Neural cell (in vitro differentiated cells): Measurements from ENCODE around the gene RBBP8NL. TPM values are rescaled to one million over a fixed set of nuclear protein-coding genes. Genes with fewer than 3 reads are reported as not detected.

ENCODE experiments used
- H2AFZ ChIP-seq: fragments of 200-600, 300-800 bp; sonication (generic), shearing (Covaris generic); 2 replicates; pipeline ENCODE4 v1.6.0; 2014; ENCODE audit warnings: low read depth, mild to moderate bottlenecking, antibody characterized with exemption, low read length, moderate library complexity
- H3F3A ChIP-seq: fragments of 200-600 bp; shearing (Covaris generic); 2 replicates; pipeline ENCODE4 v1.6.1; 2016; ENCODE audit warnings: mild to moderate bottlenecking, moderate library complexity, mixed read lengths, antibody characterized with exemption, low read length; ENCODE audit not compliant: insufficient read depth, poor library complexity, severe bottlenecking
- H3K27ac ChIP-seq: fragments of 200-600, 300-800 bp; sonication (generic), shearing (Covaris generic); 2 replicates; pipeline ENCODE4 v1.5.1; 2014; ENCODE audit warnings: mild to moderate bottlenecking, low read length, moderate library complexity
- H3K27me3 ChIP-seq: fragments of 300-800, 200-600 bp; sonication (generic), shearing (Covaris generic); 2 replicates; pipeline ENCODE4 v1.6.0; 2014; ENCODE audit warnings: mild to moderate bottlenecking, low read depth, low read length, moderate library complexity; ENCODE audit not compliant: insufficient read depth
- H3K36me3 ChIP-seq: fragments of 300-800, 200-600 bp; sonication (generic), shearing (Covaris generic); 2 replicates; pipeline ENCODE4 v1.5.1; 2014; ENCODE audit warnings: mild to moderate bottlenecking, antibody characterized with exemption, low read length, moderate library complexity; ENCODE audit not compliant: insufficient read depth
- H3K4me2 ChIP-seq: fragments of 300-800, 200-600 bp; sonication (generic), shearing (Covaris generic); 2 replicates; pipeline ENCODE4 v1.6.0; 2014; ENCODE audit warnings: mild to moderate bottlenecking, low read length
- H3K4me3 ChIP-seq: fragments of 300-800, 200-600 bp; sonication (generic), shearing (Covaris generic); 2 replicates; pipeline ENCODE4 v1.5.1; 2014; ENCODE audit warnings: mild to moderate bottlenecking, low read length, moderate library complexity
- H3K79me2 ChIP-seq: fragments of 200-600 bp; shearing (Covaris generic); replicated peaks from 2 replicates; pipeline ENCODE4 v1.6.0; 2014; ENCODE audit warnings: mild to moderate bottlenecking, low read length, moderate library complexity; ENCODE audit not compliant: insufficient read depth
- H3K9ac ChIP-seq: fragments of 300-800, 200-600 bp; sonication (generic), shearing (Covaris generic); 2 replicates; pipeline ENCODE4 v1.6.1; 2016; ENCODE audit warnings: mild to moderate bottlenecking, low read length, mixed read lengths
- H3K9me2 ChIP-seq: fragments of 200-600 bp; shearing (Covaris generic); 2 replicates; pipeline ENCODE4 v1.6.1; 2016; ENCODE audit warnings: mild to moderate bottlenecking, low read length, mixed read lengths; ENCODE audit not compliant: insufficient read depth
- H3K9me3 ChIP-seq: fragments of 200-600, 300-800 bp; sonication (generic), shearing (Covaris generic); 2 replicates; pipeline ENCODE4 v1.6.1; 2016; ENCODE audit warnings: mild to moderate bottlenecking, mixed run types, low read length, moderate library complexity, mixed read lengths
- H4K20me1 ChIP-seq: fragments of 200-600 bp; shearing (Covaris generic); 2 replicates; pipeline ENCODE4 v1.6.1; 2016; ENCODE audit warnings: mild to moderate bottlenecking, mixed run types; ENCODE audit not compliant: insufficient read depth
- EP300 ChIP-seq: fragments of 450-650 bp; conservative IDR thresholded peaks from 2 replicates; pipeline ENCODE4 v1.6.1; 2014; ENCODE audit warnings: antibody characterized with exemption, mild to moderate bottlenecking, moderate library complexity; ENCODE audit not compliant: poor library complexity, severe bottlenecking
- EZH2 ChIP-seq: fragments of 200-600, 300-800 bp; shearing (Covaris generic), sonication (generic); IDR thresholded peaks from 2 replicates; pipeline ENCODE4 v1.6.1; 2014; ENCODE audit warnings: antibody characterized with exemption, low read length, borderline replicate concordance, mild to moderate bottlenecking; ENCODE audit not compliant: insufficient read depth, poor library complexity, severe bottlenecking
- MXI1 ChIP-seq: fragments of 450-650 bp; conservative IDR thresholded peaks from 2 replicates; pipeline ENCODE4 v1.6.1; 2014; ENCODE audit warnings: antibody characterized with exemption, mild to moderate bottlenecking; ENCODE audit not compliant: poor library complexity, severe bottlenecking
- POLR2AphosphoS5 ChIP-seq: IDR thresholded peaks from 2 replicates; pipeline ENCODE4 v1.6.1; 2012
- RAD21 ChIP-seq: fragments of 450-650 bp; conservative IDR thresholded peaks from 2 replicates; pipeline ENCODE4 v1.6.1; 2014; ENCODE audit warnings: antibody characterized with exemption, mild to moderate bottlenecking, moderate library complexity
- SMC3 ChIP-seq: fragments of 450-650 bp; conservative IDR thresholded peaks from 2 replicates; pipeline ENCODE4 v1.6.1; 2014; ENCODE audit warnings: antibody characterized with exemption, mild to moderate bottlenecking, moderate library complexity; ENCODE audit not compliant: poor library complexity
- TAF1 ChIP-seq: IDR thresholded peaks from 2 replicates; pipeline ENCODE4 v1.6.1; 2012; ENCODE audit warnings: low read depth
- polyA plus RNA-seq: library from polyadenylated mRNA; depleted of rRNA; stranded (reverse); fragments of >200 nt; gene quantifications from 2 replicates; pipeline ENCODE4 v1.2.3, GENCODE V29; 2014
- TF ChIP-seq, protein P1 (sequence below): fragments of 450-650 bp; IDR thresholded peaks from 2 replicates; pipeline ENCODE4 v1.5.1; 2014; ENCODE audit warnings: antibody characterized with exemption, mild to moderate bottlenecking, moderate library complexity; ENCODE audit not compliant: poor library complexity, severe bottlenecking
- TF ChIP-seq, protein P2 (sequence below): IDR thresholded peaks from 2 replicates; pipeline ENCODE4 v1.6.1; 2012; ENCODE audit warnings: borderline replicate concordance

RBBP8NL gene
- polyA plus RNA-seq, 1 donor from 2014 or later, result not detected

DNA sequence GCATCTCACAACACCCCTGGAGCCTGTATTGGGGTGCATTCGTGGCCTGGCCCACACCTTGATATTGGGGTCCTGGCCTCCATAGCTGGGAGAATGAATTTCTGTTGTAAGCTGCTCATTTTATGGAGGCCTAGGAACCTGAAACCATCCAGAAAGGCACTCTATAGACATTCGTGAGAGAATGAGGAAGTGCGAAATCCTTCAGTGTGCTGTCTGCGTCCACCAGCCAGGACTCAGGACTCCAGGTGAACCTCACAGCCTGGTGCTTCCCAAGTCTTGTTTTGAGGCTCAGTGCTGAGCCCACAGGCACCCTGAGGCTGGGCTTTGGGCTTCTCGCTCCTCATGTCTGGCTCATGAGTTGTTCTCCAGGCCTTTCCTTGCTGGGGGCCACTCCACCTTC, 11.9 kb upstream of the RBBP8NL start:
- H4K20me1 ChIP-seq, result no peaks in the 10 kb centered on the region
- H2AFZ ChIP-seq, result no peak overlapping the region
- TF ChIP-seq, protein P1, sequence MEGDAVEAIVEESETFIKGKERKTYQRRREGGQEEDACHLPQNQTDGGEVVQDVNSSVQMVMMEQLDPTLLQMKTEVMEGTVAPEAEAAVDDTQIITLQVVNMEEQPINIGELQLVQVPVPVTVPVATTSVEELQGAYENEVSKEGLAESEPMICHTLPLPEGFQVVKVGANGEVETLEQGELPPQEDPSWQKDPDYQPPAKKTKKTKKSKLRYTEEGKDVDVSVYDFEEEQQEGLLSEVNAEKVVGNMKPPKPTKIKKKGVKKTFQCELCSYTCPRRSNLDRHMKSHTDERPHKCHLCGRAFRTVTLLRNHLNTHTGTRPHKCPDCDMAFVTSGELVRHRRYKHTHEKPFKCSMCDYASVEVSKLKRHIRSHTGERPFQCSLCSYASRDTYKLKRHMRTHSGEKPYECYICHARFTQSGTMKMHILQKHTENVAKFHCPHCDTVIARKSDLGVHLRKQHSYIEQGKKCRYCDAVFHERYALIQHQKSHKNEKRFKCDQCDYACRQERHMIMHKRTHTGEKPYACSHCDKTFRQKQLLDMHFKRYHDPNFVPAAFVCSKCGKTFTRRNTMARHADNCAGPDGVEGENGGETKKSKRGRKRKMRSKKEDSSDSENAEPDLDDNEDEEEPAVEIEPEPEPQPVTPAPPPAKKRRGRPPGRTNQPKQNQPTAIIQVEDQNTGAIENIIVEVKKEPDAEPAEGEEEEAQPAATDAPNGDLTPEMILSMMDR, result no peak
- TF ChIP-seq MXI1 (no peak), EP300 (no peak), TAF1 (no peak), EZH2 (no peak), SMC3 (no peak), POLR2AphosphoS5 (no peak), RAD21 (no peak)
- TF ChIP-seq, protein P2, sequence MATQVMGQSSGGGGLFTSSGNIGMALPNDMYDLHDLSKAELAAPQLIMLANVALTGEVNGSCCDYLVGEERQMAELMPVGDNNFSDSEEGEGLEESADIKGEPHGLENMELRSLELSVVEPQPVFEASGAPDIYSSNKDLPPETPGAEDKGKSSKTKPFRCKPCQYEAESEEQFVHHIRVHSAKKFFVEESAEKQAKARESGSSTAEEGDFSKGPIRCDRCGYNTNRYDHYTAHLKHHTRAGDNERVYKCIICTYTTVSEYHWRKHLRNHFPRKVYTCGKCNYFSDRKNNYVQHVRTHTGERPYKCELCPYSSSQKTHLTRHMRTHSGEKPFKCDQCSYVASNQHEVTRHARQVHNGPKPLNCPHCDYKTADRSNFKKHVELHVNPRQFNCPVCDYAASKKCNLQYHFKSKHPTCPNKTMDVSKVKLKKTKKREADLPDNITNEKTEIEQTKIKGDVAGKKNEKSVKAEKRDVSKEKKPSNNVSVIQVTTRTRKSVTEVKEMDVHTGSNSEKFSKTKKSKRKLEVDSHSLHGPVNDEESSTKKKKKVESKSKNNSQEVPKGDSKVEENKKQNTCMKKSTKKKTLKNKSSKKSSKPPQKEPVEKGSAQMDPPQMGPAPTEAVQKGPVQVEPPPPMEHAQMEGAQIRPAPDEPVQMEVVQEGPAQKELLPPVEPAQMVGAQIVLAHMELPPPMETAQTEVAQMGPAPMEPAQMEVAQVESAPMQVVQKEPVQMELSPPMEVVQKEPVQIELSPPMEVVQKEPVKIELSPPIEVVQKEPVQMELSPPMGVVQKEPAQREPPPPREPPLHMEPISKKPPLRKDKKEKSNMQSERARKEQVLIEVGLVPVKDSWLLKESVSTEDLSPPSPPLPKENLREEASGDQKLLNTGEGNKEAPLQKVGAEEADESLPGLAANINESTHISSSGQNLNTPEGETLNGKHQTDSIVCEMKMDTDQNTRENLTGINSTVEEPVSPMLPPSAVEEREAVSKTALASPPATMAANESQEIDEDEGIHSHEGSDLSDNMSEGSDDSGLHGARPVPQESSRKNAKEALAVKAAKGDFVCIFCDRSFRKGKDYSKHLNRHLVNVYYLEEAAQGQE, result no peak

DNA sequence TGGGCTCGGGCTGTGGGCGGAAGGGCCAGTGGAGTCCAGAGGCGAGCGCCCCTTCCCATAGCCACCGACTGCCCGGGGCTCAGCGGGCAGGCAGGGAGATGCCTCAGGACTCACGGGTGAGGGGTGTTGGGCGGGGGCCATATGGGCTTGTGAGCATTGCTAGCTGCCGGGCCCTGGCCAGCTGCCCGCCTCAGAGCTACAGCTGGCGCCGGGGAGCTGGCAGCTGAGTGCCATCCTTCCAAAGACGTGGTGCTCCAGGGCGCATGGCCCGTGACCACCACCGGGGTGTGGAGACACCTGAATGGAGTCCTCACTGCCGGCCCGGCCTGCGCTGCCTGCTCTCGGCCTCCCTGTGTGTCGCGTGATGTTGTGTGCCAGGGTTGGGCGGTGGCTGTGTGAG, 10.6 kb upstream of the RBBP8NL start:
- Histone ChIP-seq H3K79me2 (no peaks in the 10 kb centered on the region), H2AFZ (no peak overlapping the region), H3K27ac (no peak overlapping the region), H3F3A (no peaks in the 10 kb centered on the region), H3K4me2 (no peak overlapping the region), H3K9me3 (no peaks in the 10 kb centered on the region), H3K27me3 (no peaks in the 10 kb centered on the region), H3K9me2 (no peaks in the 10 kb centered on the region), H3K9ac (no peak overlapping the region), H4K20me1 (no peaks in the 10 kb centered on the region), H3K36me3 (no peaks in the 10 kb centered on the region), H3K4me3 (no peak overlapping the region)
- TF ChIP-seq EZH2 (no peak), RAD21 (no peak), MXI1 (no peak), SMC3 (no peak), POLR2AphosphoS5 (no peak), EP300 (no peak), TAF1 (no peak)
- TF ChIP-seq, protein P2, result no peak
- TF ChIP-seq, protein P1, result no peak

More for the DNA sequence above, 11.9 kb upstream of the RBBP8NL start:
- Histone ChIP-seq H3K79me2 (no peaks in the 10 kb centered on the region), H3K36me3 (no peaks in the 10 kb centered on the region), H3K9me3 (no peaks in the 10 kb centered on the region), H3K4me2 (no peak overlapping the region), H3K9ac (no peak overlapping the region), H3K4me3 (no peak overlapping the region), H3K27ac (no peak overlapping the region), H3K27me3 (no peaks in the 10 kb centered on the region), H3F3A (no peaks in the 10 kb centered on the region), H3K9me2 (no peaks in the 10 kb centered on the region)
